B cell (primary cell): ENCODE data around the gene TTLL10. TPM values are rescaled to one million over a fixed set of nuclear protein-coding genes. Genes with fewer than 3 reads are reported as not detected.
A peak's percentile ranks its signal among the peaks of the same experiment; 100 is the strongest.

Experiments
- ATAC-seq: fragments of 200-7000 bp; cut with Tn5 transposase; one replicate; pipeline ENCODE4 v1.10.0; 2021; ENCODE audit warnings: low read depth, mild to moderate bottlenecking, moderate number of reproducible peaks, moderate library complexity
- CTCF ChIA-PET: fragments of 350-600 bp; sonication (Branson Sonifier 250); formaldehyde crosslinking; loops from one replicate; lab custom pipeline; 2021; ENCODE audit warnings: antibody characterized with exemption, inconsistent platforms; lab: Charles Lee
- POLR2A ChIA-PET: fragments of 350-600 bp; sonication (Branson Sonifier 250); formaldehyde crosslinking; loops from one replicate; lab custom pipeline; 2021; ENCODE audit warnings: antibody characterized with exemption; lab: Charles Lee
- DNase-seq: peaks from one replicate; pipeline ENCODE4 v3.0.0; 2013
- H2AFZ ChIP-seq: 2 replicates; pipeline ENCODE4 v1.6.1; 2012; ENCODE audit warnings: mild to moderate bottlenecking, low read depth, low read length; ENCODE audit not compliant: insufficient read depth, poor library complexity, severe bottlenecking
- H3K27ac ChIP-seq, 2 donors: 1 replicate in 1 of 2; 2 replicates in 1 of 2; pipeline ENCODE4 v1.5.1; 2012 to 2013; ENCODE audit warnings: low read length in 2 of 2, mild to moderate bottlenecking in 2 of 2, moderate library complexity in 1 of 2
- H3K27me3 ChIP-seq, 4 experiments: fragments of 200-600 bp in 1 of 4; sonication (generic) in 1 of 4; replicated peaks in 1 of 4; 1 replicate in 2 of 4; 2 replicates in 2 of 4; pipeline versions ENCODE4 v1.6.1 to v1.7.0; 2013 to 2016; ENCODE audit warnings: low read length in 3 of 4, mild to moderate bottlenecking in 2 of 4, mixed read lengths in 1 of 4, moderate library complexity in 1 of 4; ENCODE audit not compliant: insufficient read depth in 4 of 4, control insufficient read depth in 3 of 4; ENCODE audit errors: control extremely low read depth in 1 of 4
- H3K36me3 ChIP-seq, 2 experiments: replicated peaks in 1 of 2; 1 replicate in 1 of 2; 2 replicates in 1 of 2; pipeline versions ENCODE4 v1.6.1 to v1.7.1; 2013; ENCODE audit warnings: low read length in 1 of 2; ENCODE audit not compliant: insufficient read depth in 2 of 2, control insufficient read depth in 1 of 2; ENCODE audit errors: control extremely low read depth in 1 of 2, extremely low read depth in 1 of 2
- H3K4me1 ChIP-seq, 2 donors: fragments of 200-600 bp in 1 of 2; sonication (generic) in 1 of 2; 1 replicate in 1 of 2; 2 replicates in 1 of 2; pipeline versions ENCODE4 v1.5.1 to v1.6.1; 2013 to 2017; ENCODE audit warnings: low read length in 2 of 2; ENCODE audit not compliant: control insufficient read depth in 2 of 2, insufficient read depth in 2 of 2
- H3K4me2 ChIP-seq: replicated peaks from 2 replicates; pipeline ENCODE3; 2012; ENCODE audit warnings: mild to moderate bottlenecking, low read depth, low read length; ENCODE audit not compliant: poor library complexity, severe bottlenecking
- H3K4me3 ChIP-seq, 5 experiments: fragments of 200-600 bp in 1 of 5; sonication (generic) in 1 of 5; 1 replicate in 3 of 5; 2 replicates in 2 of 5; pipeline versions ENCODE4 v1.5.1 to v1.7.0; 2011 to 2016; ENCODE audit warnings: low read length in 4 of 5, mild to moderate bottlenecking in 4 of 5, low read depth in 2 of 5, control low read depth in 1 of 5, moderate library complexity in 1 of 5; ENCODE audit not compliant: insufficient read depth in 1 of 5; ENCODE audit errors: control extremely low read depth in 1 of 5, extremely low read depth in 1 of 5
- H3K79me2 ChIP-seq: fragments of 200-600 bp; sonication (generic); one replicate; pipeline ENCODE4 v1.6.0; 2016; ENCODE audit warnings: low read length; ENCODE audit not compliant: control insufficient read depth, insufficient read depth
- H3K9ac ChIP-seq: fragments of 200-600 bp; sonication (generic); 2 replicates; pipeline ENCODE4 v1.6.1; 2017; ENCODE audit warnings: mild to moderate bottlenecking, low read length, moderate library complexity
- H3K9me3 ChIP-seq, 3 donors: one replicate each; pipeline versions ENCODE4 v1.6.1 to v1.7.1; 2013; ENCODE audit warnings: low read length in 2 of 3; ENCODE audit not compliant: control insufficient read depth in 2 of 3, insufficient read depth in 1 of 3; ENCODE audit errors: control extremely low read depth in 1 of 3
- H4K20me1 ChIP-seq: 2 replicates; pipeline ENCODE4 v1.6.0; 2012; ENCODE audit warnings: mild to moderate bottlenecking, low read length; ENCODE audit not compliant: insufficient read depth, control insufficient read depth, poor library complexity, severe bottlenecking
- H3K27ac Mint-ChIP-seq: one replicate; pipeline ENCODE4 v1.8.0; 2021; ENCODE audit warnings: mixed read lengths
- H3K27me3 Mint-ChIP-seq: one replicate; pipeline ENCODE4 v1.8.0; 2021; ENCODE audit warnings: mixed read lengths
- H3K4me1 Mint-ChIP-seq: one replicate; pipeline ENCODE4 v1.8.0; 2021; ENCODE audit warnings: mixed read lengths
- H3K4me3 Mint-ChIP-seq: one replicate; pipeline ENCODE4 v1.8.0; 2021; ENCODE audit warnings: mixed read lengths
- H3K9me3 Mint-ChIP-seq: one replicate; pipeline ENCODE4 v1.8.0; 2022; ENCODE audit warnings: mixed read lengths; ENCODE audit not compliant: insufficient read depth
- EZH2 ChIP-seq: IDR thresholded peaks from 2 replicates; pipeline ENCODE4 v1.6.1; 2012; ENCODE audit warnings: borderline replicate concordance, low read depth, mild to moderate bottlenecking, moderate library complexity, low read length; ENCODE audit not compliant: insufficient read depth, poor library complexity, severe bottlenecking
- WGBS: methylation state at CpG from one replicate; pipeline ENCODE4 v1.1.5; 2013; ENCODE audit warnings: missing lambda C conversion rate; ENCODE audit not compliant: insufficient coverage; 5-methylcytosine and 5-hydroxymethylcytosine counted together
- intact Hi-C: fragments of 100-400 bp; cut with micrococcal nuclease; formaldehyde crosslinking; loops from one replicate; pipeline ENCODE4 v1.10.0; 2022
- polyA plus RNA-seq: library from polyadenylated mRNA; depleted of rRNA; stranded (reverse); fragments of >200 nt; gene quantifications from 2 replicates; pipeline ENCODE4 v1.2.3, GENCODE V29; 2012
- total RNA-seq, 2 donors: library from RNA; stranded (reverse); fragments of 120-200 nt in 1 of 2; gene quantifications; 1 replicate in 1 of 2; 2 replicates in 1 of 2; pipeline versions ENCODE4 v1.2.3 to v1.2.4, GENCODE V29; 2013 to 2022
- TF ChIP-seq, protein P1 (sequence below): fragments of 200-600 bp; IDR thresholded peaks from one replicate; pipeline ENCODE4 v1.8.0; 2022; ENCODE audit warnings: antibody characterized with exemption, mild to moderate bottlenecking

Gene TTLL10
- total and polyA plus RNA-seq, 2 donors (not counting 1 experiment from before 2014, with no cell fraction given), result 0.37 to 0.45 TPM

DNA sequence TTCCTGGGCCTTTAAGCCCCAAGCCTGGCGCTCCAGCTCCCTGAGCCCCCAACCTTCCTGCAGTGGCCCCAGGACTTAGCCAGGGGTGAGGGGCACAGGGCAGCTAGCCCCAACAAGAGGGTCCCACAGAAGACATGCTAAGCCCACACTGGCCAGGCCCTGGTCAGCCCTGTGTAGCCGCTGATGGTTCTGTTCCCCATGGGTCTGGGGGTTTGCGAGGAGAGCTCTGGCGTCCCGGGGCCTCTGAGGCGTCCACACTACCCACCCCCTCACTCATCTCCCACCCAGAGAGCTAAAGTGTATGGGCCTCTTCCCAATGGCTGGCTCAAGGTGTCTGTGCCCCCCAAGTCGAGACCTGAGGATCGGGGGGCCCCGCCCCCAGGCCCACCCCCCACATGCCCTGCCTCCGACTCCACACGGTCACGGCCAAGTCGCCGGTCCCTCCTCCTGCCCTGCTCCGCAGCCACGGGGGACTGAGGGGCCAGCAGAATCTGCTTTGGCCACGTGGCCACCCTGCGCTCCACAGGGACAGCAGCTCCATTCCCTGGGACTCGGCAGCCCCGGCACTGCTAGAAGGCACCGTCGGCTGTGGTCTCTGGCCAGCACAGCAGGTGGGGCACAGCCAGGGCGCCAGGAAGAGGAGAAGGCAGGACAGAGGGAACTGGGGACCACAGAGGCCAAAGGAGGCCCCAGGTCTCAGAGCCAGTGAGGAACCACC lies 24.9 kb downstream of the TTLL10 start:
- Histone ChIP-seq H2AFZ (no peak overlapping the region), H3K27ac (no peak overlapping the region), H3K27me3 (peaks cover 0 to 10% (median 5%) of the 10 kb centered on the region in 4 experiments), H3K79me2 (no peaks in the 10 kb centered on the region), H3K36me3 (no peaks in the 10 kb centered on the region), H4K20me1 (no peaks in the 10 kb centered on the region), H3K9me3 (peaks cover 1 to 17% (median 5%) of the 10 kb centered on the region in 3 donors), H3K4me2 (no peak overlapping the region), H3K9ac (no peak overlapping the region), H3K4me1 (peaks cover 5 to 7% of the 10 kb centered on the region in 2 donors), H3K4me3 (no peak overlapping the region)
- POLR2A ChIA-PET, result no interaction called here
- Mint-ChIP-seq H3K9me3 (peaks cover 8% of the 10 kb centered on the region), H3K4me3 (no peak overlapping the region), H3K27ac (no peak overlapping the region), H3K4me1 (peaks cover 8% of the 10 kb centered on the region), H3K27me3 (no peaks in the 10 kb centered on the region)
- TF ChIP-seq, protein P1, sequence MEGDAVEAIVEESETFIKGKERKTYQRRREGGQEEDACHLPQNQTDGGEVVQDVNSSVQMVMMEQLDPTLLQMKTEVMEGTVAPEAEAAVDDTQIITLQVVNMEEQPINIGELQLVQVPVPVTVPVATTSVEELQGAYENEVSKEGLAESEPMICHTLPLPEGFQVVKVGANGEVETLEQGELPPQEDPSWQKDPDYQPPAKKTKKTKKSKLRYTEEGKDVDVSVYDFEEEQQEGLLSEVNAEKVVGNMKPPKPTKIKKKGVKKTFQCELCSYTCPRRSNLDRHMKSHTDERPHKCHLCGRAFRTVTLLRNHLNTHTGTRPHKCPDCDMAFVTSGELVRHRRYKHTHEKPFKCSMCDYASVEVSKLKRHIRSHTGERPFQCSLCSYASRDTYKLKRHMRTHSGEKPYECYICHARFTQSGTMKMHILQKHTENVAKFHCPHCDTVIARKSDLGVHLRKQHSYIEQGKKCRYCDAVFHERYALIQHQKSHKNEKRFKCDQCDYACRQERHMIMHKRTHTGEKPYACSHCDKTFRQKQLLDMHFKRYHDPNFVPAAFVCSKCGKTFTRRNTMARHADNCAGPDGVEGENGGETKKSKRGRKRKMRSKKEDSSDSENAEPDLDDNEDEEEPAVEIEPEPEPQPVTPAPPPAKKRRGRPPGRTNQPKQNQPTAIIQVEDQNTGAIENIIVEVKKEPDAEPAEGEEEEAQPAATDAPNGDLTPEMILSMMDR, result no peak
- intact Hi-C loops, result no loop called here
- CTCF ChIA-PET, result interaction anchor here (0.6 to 0.8 kb wide), 2 partner anchors 10 to 94 kb away, joined by 3 read pairs; no protein-coding TSS in a partner anchor
- 98% methylated on average over 20 of the region's 23 CpGs for WGBS
- ATAC-seq (no peak), DNase-seq (peak; percentile 20)

DNA sequence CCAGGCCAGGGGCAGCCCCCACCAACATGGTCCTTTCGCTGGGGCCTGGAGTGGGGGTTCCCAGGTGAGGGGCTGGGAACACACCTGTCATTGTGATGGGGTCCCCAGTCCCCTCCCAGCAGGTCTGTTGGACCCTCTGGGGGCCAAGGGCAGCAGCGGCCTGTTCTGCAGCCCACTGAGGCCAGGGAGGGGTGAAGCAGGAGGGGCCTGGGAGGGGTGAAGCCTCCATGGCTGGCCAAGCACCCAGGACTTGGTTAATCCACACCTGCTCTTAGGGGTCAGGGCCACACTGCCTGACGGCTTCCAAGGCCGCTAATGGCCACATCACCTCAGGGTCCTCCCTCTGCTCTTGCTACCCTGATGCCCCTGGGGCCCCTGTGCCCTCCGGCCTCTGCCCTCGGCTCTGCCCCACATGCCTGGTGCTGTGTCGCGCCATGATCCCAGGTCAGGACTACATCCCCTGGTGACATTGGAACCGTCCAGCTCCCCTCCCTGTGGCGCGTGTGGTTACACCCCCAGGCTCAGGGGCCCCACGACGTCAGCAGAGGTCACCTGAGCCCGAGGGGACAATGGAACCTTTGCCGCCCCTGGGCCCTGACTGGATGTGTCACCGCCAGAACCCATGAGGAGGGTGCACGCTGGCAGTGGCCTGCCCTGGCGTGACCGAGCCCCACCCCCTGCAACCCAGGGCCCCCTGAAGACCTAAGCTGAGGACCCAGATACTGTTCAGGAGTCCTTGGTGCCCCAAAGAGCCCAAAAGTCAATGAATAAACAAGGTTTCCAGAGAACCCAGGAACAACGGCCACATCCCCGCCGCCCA lies 25.7 kb downstream of the TTLL10 start:
- Histone ChIP-seq H3K4me1 (peaks cover 5 to 7% of the 10 kb centered on the region in 2 donors), H3K9me3 (peaks cover 1 to 14% (median 5%) of the 10 kb centered on the region in 3 donors), H2AFZ (no peak overlapping the region), H3K4me2 (no peak overlapping the region), H3K27me3 (peaks cover 0 to 10% (median 5%) of the 10 kb centered on the region in 4 experiments), H3K9ac (no peak overlapping the region), H3K36me3 (no peaks in the 10 kb centered on the region), H3K79me2 (no peaks in the 10 kb centered on the region), H3K27ac (no peak overlapping the region), H3K4me3 (no peak overlapping the region), H4K20me1 (no peaks in the 10 kb centered on the region)
- CTCF ChIA-PET, result interaction anchor here (0.6 kb wide), 1 partner anchor 95 kb away, joined by 3 read pairs; no protein-coding TSS in a partner anchor
- WGBS, result 92% methylated on average over 21 of the region's 22 CpGs
- Mint-ChIP-seq H3K4me1 (peaks cover 8% of the 10 kb centered on the region), H3K27ac (peak overlapping the region; percentile 50), H3K9me3 (peaks cover 5% of the 10 kb centered on the region), H3K4me3 (peak overlapping the region; percentile 60), H3K27me3 (no peaks in the 10 kb centered on the region)
- TF ChIP-seq, protein P1, result no peak
- no peak for TF ChIP-seq EZH2
- no peak for ATAC-seq
- DNase-seq, result peak; percentile 29
- POLR2A ChIA-PET, result no interaction called here
- intact Hi-C loops, result no loop called here
